CD4-positive, alpha-beta T cell treated with Interleukin-6 at 100 ng/mL for 8 hours (primary cell): ENCODE results near the gene TNS3.

Experiments
- DNase-seq: peaks from one replicate; pipeline ENCODE4 v3.0.0-alpha.2; 2020; ENCODE audit warnings: mixed read lengths, low spot score

The TNS3 gene

DNA sequence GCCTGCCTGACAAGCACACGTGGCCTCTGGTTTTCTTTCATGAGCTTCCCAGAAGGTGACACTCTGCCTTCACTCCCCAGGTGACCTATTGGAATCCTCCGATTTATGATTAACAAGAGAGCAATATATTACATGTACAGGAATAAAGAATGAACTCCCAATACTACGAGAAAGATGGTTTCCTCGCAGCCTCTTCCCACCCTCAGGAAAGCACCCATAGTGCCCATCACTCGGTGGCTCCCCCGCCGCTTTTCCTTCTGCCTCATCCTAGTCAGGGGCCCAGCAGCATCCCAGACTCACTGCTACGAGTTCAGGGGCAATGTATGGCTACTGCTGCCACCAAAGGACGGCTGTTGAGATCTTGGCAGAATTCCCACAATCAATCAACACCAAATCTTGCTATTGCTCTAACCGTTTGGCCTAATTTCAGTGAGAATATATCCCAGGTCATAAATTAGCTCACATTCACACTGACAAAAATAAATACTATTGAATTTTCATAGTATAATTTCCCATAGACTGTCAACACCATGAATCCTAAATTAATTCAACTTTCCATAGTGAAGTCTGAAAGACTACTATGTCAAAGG, 196.3 kb downstream of the TNS3 start:
- no peak for DNase-seq

DNA sequence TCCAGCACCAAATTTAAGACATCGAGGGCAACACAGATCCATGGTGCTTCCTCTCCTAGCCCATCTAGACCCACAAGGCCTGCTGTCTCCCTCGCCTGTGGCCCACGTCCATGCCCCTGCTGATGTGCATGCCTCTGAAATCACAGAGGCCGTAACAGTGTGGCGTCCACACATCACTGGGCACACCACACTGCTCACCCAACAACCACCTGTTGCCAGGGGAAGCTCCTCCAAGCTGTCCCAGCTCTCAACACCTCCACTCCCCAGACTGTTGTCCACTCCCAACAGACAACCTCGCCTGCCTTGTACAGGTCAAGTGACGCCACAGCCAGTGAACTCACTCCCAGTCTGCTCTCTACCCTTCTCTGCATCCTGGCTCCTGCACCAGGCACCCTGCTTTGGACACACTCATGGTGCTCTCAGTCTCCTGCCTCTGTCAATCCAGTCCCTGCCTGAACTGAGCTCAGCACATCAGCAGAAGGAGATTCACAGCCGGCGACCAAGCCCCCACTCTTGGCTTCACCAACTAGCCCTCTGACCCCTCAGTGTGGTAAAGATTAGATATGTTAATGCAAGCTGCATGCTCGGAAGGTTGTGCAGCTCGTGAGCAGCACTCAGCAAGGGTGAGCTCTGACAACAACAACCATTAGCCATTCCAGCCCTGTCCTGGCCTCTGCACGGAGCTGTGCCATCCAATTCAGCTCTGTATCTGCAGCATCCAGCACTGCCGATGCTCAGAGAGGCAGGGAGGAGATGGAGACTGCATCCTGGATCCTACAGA, 197.0 kb downstream of the TNS3 start:
- DNase-seq, result no peak

DNA sequence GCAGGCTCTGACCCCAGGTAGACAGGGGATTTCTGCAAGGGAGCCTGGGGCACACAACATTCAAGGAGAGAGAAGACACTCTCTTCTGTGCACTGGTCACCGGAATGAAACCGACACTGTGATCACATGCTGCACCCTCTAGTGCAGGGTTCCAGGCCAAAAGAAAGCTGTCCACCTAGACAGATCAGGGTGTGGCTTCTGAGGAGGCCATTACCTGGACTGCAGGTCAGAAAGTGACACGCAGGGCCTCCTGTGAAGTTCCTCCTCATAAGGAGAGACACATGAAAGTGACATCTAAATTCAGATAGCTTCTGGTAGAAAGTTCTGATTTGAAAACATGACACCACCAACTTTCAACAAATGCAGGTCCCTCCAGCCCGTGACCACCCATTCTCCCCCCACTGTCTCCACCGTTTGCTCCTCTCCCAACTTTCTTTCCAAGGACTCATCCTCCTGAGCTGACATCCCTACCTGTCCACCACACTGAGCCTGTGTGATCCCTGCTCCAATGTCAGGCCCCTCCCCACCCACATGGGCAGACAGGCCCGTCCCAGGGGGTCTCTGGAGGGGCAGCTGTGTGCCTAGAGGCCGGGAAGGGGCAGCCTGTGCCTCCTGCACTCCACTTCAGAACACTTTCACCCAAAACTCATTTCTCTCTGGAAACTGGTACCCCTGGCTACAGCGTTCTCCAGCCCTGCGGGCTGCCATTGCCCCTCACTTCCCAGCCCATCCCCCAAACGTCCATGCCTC, 198.0 kb downstream of the TNS3 start:
- no peak for DNase-seq

DNA sequence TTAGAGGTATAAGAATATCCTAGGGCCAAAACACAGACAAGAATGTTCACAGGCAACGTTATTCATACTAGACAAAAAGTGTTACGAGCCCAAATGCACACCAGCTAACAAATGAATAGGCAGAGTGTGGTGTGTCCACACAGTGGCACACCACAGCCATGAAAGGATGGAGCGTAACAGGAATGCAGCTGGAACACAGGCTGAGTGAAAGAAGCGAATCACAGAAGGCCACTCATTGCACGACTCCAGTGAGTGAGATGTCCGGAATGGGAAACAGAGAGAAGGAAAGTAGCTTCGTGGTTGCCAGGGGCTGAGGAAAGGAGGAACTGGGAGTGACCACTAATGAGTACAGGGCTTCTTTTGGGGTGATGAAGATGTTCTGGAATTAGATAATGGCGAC, 198.8 kb downstream of the TNS3 start:
- no peak for DNase-seq

DNA sequence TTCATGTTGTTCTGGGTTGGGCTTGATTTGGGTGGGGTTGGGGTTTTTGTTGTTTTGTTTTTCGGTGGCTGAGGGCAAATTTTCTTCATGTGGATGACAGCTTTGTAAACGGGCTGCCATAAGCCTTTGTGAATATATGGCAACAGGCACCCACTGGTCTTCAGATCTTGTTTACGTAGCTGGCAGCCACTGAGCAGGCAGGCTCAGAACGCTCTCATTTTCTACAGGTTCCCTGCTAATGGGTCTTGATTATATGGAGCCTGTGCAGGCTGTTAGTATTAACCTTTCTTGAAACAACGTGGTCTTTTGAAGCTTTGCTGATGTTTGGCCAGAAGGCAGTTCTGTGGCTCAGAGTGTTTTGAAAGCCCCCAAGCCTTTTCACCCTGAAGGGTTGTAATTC, 199.7 kb downstream of the TNS3 start:
- DNase-seq, result no peak

DNA sequence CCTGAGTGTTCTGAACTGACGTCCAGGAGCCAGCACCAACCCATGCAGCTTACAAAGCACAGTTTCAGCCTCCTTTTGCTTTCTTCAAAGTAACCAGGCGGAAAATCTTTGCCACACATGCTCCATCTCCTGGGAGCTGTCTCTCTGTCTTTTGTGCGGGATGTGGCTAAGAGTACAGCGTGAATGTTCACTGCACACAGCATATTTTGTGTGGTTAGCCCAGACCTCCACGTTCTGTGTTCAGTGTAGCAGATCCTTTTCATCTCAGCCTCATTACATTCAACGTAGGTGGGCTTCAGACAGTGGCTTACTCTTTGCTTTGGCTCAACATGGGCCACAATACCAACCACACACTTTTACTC, 200.8 kb downstream of the TNS3 start:
- no peak for DNase-seq

DNA sequence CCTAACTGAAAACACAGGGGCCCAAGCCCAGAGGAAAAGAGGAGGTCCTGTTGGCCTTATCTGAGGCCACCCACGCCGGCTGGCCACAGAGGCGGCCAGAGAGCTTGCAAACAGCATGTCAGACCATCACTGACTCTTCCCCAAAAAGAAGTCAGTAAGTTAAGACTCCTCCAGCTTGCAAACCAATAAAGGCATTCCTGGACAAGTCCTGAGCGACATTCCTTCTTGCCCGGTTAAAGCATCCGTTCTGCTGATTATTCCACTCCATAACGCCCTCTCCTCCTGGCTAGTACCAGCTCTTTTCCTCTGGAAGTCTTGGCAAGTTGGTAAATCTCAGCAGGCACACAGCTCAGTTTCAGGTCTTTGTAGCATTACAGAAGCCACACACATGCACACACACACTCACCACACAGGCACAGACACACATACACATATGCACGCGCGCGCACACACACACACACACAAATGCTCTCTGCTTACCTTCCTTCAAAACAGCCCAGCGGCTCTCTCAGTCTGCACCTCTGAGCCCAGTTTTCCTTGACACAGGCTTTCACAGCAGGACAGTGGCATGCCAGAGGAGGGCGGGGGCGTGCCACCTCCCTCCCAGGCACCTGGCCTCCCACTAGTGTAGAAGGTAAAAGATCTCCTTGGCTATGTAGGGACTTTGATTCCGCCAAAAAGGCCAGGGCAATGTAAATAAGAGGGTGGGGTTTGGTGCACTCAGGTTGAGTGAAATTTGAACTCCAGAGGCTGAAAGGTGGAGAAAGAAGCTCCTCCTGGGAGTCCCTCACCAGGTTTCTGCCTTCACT, 201.4 kb downstream of the TNS3 start:
- no peak for DNase-seq

DNA sequence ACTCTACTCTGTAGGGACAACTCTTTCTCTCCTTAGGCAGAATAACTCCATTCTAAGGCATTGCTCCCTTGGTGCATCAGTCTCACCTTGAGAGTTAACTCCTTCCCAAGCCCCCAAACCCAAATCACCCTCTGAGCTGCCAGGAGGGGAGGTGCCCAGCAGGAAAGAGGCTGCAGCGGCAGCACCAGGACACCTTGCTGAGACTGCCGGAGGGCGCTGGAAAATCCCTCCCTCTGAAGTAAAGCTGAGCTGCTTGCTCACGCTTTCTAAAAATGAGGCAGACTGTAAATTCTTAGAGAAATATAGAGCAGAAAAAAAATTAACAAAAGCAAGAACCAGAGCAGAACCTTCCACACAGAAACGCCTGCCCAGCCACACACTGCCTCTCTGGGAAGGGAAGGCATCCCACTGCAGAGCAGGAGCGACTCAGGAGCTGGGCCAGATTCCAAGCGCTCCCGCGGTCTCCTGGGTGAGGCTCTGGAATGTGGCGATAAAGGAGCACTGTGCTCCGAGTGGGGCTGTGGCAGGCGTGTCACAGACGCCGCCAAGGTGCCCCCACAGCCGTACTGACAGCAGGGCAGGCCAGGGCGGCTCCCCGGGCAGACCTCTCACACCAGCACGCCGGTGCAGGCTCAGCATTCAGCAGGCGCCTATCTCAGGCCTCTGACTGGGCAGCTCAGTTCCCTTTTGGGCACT, 202.1 kb downstream of the TNS3 start:
- DNase-seq, result no peak

DNA sequence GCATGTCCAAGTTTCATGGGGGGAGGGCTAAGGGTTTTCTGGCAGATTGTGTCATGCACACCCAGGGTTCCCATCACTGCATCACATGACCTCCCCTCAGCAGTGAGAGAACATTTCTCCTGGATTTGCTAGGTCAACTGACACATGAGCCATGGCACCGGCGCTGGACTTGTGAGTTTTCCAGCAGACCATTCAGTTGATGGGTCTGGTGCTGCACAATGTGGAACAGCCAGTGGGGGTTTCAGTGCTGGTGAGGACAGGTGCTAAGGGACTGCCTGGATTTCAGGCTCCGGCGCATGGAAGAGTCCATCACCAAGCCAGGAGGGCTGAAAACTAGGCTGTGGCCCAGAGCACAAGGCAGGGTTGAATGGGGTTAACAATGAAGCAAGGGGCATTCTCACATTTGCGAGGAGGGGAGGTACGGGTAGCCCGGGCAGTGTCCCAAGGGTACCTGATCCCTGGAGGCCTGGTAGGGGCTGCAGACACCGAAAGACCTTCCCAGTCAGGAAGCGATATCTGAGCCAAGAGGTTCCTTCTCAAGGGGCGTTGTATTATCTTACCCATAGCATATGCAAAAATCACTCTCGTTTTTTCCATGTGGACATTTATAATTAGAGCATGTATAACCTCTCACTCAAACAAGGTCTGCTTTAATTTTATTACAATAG, 203.0 kb downstream of the TNS3 start:
- DNase-seq, result no peak

DNA sequence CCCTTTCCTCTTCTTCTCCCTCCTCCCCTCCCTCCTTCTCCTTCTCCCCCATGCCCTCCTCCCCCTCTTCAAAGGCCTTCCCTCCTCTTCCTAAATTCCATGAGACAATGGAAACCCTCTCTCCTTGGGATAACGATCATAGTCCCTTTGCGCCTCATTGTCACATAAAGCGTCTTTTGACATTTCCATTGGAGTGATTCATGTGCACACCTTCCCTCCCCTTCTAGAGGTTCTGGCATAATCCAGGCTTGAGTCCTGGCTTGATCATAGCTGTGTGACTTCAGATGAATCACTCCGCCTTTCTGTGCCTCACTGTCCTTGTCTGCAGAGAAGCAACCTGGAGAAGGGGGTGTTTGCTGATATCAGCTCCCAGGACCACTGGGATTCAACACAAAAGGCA, 204.2 kb downstream of the TNS3 start:
- no peak for DNase-seq

DNA sequence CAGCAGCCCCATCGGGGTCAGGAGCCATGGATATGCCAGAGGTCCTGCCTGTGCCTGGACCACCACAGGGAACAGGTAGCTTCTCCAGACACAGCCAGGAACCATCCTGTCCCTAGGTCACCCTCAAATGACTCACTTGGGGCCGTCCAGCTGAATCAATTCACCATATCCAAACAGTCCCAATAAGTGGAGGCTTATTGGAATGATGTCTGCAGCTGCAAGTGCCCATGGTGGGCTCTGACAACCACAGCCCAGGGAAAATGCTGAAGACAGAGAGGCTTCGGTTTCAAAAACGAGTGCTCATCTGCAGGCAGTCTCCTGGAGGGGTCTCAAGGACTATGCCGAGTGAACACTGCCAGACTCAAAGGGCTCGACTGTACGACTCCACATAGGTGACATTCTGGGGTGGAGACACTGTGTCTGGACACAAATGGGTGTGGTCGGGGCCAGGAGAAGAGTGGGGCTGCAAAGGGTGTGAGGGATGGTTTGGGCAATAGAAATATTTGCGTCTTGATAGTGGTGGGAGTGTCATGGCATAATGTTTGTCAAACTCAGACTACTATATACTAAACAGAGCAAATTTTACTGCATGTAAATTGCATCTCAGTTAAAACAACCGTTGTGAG, 204.8 kb downstream of the TNS3 start:
- no peak for DNase-seq

DNA sequence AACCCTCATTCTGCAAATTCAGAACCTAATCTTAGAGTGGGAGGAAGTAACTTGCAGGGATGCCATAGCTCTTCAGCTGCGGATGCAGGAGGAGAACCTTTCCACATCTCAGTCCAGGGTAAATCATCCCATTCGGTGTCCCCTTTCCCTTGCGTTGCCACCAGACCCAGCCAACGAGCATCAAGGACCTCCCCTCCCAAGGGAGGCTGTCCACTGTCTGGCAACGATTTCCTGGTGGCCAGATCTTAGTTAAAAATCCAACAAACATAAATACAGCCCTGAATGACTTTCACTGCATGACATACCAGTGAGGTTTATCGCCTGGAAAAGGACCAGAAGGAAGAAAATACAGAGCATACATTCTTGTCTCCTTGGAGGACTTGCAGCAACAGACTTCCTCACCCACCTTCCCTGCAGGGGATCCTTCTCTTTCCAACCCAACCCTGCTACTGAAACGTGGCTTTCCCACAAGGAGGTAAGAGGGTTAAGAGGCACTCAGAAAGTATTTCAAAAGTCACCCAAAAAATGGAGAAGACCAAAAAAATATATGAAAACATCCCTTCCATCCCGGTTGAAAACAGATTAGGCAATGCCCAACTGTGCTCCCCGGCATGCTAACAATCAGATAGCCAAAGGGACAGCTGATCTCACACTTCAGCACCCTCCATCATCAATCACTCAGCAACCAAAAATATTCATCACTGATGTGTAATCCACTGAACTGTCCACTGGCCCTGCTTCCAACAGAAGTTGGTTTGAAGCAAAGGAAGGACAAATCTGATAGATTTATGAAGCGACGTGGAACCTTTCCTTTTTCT, 206.6 kb downstream of the TNS3 start:
- no peak for DNase-seq

DNA sequence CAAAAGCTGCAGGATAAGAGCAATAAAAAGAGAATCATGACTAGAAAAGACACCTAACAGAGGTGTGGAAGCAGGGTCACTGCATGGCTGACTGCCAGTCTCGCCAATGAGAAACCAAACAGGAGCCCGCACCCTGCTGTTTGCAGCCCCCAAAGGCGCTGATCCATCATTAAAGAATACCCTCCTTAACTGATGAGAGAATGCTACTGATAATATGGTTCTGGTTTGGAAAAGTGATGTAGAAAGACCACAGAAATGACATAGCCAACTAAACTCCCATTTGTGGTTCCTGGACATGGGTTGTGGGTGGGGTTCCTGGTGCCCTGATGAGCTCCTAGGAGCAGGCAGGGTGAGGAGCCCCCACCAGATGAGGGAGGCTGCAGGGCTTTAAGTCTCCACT, 207.4 kb downstream of the TNS3 start:
- no peak for DNase-seq

DNA sequence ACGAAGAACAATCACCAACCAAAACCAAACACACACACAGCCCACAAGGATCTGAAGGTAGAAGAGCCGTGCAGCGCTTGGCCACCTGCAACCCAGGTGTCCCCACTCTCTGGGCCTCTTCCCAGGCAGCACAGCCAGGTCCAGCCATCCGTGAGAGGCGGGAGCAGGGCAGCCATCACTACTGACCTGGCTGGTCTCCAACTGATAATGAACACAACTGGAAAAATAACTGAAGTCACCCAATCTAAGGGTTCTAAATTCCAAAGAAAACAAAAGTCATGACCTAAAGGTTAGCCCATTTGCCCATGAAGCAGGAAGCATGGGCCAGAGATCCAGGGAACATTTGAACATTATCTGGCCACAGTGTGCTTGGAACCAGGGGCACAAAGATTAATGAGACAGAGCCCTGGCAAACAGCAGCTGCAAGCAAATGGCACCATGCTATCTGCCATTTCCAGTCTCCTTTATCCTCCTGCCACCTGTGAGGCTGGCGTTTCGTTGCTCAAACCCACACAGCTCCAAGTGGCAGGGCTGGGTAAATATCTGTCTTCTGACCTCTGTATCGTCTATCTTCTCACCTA, 207.9 kb downstream of the TNS3 start:
- DNase-seq, result no peak

DNA sequence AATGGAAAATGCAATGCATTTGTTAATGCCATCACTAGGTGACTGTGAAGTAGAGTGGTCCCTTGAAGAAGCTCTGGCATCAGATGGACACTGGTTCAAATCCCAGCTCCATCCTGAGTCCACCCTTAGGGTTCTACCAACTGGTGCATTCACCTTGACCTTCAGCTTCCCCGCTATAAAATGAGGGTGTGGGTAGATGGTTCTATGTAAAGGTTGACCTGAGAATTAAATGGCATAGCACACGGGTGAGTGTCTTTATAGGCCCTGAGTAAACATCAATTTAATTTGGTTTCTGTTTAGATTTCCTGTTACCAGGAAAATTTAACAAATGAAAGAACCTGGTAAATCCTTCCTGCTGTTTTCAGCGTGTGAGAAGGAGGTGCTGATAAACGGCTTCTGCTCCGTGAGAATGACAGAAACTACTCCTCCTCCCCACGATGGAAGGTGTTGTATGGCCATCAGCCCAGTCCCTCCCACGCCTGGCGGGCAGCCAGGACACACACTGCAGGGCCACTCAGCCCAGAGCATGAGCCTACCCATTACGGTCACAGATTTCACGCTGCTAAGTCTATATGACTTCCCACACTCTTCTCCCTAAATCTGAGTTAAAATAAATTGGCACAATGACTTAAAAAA, 210.1 kb downstream of the TNS3 start:
- no peak for DNase-seq

DNA sequence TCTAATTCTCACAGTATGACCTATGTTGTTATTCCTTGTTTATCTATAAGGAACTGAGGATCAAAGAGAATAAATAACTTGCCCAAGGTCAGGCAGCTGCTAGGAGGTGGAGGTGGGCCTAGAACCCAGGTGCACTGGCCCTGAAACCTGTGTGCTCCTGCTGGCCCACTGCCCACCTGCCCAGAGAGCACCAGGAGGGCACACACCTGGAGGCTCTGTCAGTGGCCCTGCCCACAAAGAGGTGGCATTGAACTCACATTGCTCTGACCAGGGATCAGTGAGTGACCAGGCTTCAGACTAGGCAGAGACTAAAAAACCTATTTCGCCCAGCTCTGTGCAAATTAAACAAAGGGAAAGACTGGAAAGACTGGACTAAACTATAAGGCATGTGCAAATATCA, 210.6 kb downstream of the TNS3 start:
- no peak for DNase-seq

DNA sequence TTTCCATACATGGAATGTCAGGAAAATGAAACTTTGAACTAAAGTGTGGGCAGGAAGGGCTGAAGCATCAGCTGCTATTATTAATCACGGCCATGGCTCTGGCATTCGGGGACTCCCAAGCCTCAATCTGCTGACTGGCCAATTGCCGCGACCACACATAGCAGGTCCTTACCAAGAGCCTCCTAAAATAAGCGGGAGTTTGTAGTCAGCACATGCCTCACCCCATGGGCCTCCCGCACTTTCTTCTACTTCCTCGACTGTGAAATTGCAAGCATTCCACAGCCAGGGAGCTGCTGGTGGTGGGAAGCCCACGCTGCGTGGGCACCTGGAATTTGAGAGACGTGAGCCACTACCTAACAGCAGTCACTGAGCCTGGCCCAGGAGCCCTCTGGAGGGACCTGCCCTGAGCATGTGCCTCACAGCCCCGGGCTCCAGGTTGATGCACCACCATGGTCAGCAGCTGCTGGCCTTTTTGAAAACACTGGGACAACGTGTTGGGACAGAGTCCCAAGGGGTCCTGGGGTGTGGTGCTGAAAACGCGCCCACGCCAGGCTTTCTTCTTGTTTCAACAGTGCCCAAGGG, 211.4 kb downstream of the TNS3 start:
- DNase-seq, result no peak

DNA sequence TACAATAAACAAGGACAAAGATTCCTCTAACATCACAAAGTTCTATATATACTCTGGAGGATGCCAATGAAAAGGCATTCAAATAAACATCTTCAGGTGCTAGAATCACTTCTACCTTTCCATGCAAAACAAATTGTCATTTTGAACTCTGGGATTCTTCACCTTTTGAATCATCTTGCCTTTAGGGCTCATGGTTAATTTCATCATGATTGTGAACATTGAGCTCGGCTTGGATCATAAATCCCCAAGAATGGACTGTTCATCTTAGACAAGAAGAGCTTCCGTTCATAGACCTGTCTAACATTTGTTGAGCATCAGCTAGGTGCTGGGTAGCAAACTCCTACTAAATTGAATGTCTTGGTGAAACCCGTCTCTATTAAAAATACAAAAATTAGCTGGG, 212.2 kb downstream of the TNS3 start:
- no peak for DNase-seq
